Middle frontal gyrus (tissue), 1 donor: ENCODE measurements around the gene BANF2.
"Not testable (repeated sequence)": the region's sequence is repeated elsewhere in the genome, so short reads cannot be mapped to it uniquely, and the experiment has no call there.

ENCODE experiments used
- DNase-seq: peaks from one replicate; pipeline ENCODE4 v3.0.0-alpha.2; 2015; ENCODE audit warnings: low spot score; ENCODE audit errors: extremely low spot score

The BANF2 gene

DNA sequence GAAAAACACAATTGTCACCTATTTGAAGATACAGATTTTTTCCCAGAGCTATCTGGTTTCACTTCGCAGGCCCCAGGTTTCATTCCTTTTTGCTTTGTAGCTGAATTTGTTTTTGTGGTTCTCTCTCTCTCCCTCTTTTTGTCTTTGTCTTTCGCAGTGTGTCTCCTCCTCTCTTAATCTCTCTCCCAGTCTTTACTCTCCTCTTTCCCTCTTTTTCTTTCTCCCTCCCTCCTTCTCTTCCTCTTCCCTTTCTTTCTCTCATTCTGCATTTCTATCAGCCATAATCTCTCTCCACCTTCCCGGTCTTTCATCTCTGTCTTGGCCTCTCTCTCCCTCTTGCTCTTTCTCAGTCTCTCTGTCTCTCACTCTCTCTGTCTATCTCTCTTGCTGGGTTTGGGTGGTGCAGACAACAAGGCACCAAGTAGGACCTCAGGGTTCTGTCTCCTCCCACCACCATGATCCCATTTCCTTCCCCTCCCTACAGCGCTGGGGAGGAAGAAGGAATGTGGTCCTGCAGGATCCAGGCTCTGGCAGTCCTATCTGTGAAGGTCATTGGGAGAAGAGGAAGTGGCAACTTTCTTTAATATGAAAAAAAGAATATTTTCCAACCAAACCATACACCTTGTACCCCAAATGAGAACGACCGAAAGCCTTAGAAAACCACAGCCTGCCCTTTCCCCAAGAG, 63.2 kb downstream of the BANF2 start:
- no peak for DNase-seq

DNA sequence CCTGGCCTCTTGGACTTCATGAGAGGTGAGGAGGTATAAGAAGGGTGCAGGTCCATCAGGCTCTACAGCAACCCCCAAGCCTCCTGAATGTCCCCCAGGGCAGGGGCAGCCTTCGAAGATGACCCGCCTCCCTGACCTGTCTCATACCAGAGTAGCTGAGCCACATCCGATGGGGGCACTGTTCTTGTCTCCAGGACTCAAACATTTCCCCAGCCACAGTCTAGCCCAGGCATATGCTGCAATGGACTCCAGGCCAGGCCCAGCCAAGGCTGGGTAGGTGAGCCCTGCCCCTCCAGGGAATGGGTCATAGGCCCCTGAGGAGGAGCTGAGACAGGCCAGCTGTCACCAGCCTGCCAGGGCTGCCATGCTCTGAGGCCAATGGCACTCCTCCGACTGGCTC, 65.3 kb downstream of the BANF2 start:
- DNase-seq = no peak

DNA sequence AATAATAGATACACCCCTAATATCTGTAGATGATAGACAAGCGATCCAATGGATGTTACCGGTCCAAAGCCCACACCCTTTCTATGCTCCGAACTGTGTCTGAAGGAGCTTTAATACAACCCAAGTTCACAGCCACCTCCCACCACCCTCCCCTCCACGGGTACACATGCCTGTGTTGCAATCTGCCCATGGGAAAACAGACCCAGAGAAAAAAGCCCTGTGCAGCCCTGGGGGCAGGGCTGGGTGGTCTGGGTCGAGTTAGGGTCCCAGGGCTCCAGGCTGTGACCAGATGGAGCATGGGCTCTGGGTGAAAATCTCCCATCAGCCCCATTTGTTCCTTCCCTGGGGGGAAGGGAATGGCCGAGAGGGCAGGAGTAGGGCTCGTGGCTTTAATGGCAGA, 65.8 kb downstream of the BANF2 start:
- DNase-seq = no peak

DNA sequence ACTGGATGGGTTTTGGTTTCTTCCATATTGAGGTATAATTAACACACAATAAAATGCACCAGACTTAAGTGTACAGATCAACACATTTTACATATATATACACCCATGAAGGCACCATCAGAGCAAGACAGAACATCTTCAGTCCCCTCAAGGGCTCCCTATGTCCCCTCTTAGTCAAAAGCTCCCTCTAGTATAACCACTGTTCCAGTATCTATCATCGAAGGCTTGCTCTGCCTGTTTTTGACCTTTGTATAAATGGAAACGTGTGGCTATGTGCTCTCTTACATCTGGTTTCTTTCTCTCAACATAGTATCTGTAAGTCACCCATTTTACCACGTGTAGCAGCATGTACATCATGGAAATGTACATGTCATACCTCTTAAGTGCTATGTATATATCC, 66.5 kb downstream of the BANF2 start:
- no peak for DNase-seq

DNA sequence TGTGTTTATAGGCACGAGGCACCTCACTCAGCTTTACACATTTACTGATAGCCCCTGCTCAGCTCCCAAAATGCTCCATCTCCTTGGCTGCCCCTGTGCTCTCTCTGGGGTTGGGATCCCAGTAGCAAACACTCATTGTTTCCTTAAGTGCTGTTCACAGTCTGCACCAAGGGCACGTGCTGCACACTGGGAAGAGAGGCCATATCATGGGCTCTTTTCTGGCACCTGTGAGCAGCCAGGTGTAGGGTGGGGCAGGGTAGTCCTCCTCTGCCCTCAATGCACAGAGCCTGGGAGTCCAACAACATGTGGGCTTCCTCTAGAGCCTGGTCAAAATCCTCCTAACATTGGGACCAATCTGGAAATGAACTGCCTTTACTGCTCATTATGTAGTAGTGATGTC, 67.9 kb downstream of the BANF2 start:
- DNase-seq = no peak

DNA sequence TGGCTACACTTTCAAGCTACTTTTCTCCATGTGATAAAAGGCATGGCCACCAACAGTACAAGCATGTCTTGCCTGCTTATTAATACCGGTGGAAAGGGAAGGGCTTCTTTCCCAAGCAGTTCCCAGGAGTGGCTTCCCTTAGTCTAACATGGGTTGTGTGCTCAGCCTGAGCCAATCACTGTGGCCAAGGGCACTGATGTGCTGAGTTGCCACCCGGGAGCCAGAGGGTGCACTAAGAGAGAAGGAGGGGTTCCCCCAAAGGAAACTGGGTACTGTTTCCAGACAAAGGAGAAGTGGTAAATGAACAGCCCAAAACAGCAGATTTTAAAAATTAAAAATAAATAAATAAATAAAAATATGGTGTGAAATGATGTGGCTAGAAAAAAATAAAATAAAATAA, 68.5 kb downstream of the BANF2 start:
- DNase-seq = no peak

DNA sequence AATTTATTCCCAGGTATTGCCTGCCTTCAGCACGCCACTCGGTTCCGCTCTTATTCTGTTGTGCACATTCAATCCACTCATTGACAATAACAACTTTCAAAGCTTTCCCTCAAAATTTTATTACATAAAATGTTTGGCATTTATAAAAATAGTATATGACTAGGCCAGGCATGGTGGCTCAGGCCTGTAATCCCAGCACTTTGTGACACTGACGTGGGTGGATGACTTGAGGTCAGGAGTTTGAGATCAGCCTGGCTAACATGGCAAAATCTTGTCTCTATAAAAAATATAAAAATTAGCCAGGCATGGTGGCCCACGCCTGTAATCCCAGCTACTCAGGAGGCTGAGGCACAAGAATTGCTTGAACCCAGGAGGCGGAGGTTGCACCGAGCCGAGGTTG, 70.0 kb downstream of the BANF2 start:
- not testable (repeated sequence) for DNase-seq

DNA sequence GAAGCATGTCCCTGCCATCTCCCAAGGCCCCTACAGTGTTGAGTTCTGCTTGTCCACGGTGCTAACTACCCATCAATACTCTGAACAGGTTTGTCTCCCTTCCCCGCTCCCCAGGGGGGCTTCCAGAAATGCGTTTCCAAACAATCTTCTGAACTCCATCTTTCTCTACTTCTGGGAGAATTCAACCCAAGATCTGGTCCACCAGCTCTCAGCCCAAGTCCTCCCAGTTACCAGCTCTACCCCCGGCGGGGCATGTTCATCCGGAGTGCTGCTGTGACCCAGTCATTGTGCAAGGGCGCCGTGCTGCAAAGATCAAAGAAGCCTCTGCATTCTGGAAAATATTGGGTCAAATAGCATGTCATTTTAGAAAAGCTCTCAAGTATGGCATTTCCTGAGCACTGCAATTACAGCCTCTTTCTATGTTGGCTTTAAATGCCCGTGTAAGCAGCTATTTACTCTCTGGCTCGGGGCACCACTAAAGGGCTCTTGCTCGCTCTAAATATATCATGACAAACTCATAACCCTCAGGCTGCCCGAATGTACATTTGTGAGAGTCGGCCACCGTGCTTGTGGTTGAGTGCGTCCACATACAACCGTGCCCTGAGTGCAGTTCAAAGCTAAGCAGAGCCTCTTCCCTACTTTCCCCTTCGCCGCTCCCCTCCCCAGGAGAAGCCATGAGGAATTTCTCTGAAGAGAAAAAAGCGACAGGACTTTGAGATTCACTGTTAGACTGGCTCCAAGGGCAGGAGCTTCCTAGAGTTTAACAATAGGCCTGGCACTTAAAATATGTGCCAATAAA, 71.6 kb downstream of the BANF2 start:
- no peak for DNase-seq

DNA sequence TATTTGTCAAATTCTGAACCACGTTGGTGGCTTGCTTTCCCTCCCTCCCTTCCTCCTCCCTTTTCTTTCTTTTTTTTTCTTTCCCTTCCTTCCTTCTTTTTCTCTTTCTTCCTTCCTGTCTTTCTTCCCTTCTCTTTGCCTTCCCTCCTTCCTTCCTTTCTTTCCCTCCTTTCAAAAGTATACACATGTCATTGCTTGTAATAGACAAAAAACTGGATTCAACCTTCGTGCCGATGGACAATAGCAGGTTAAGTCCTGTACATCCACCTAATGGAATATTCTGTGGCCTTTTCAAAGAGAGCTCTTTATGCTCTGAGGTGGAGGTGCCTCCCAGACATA, 72.2 kb downstream of the BANF2 start:
- no peak for DNase-seq

DNA sequence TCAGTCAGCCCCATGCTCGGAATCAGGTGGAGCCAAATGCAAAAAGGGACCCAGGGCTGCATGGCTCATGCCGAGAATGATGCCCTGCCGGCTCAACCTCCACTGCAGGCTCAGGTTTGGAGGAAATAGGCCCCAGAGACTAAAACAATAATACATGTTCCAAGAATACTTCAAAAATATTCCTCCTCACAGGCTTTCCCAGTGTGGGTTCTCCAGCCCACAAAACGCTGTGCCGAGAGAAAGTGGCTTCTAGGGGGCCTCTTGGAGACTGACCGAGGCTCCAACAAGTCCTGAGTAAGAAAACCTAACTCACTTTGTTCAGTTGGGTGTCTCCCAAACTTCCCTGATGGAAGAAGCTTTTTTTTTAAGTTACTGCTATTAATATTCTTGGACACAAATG, 73.9 kb downstream of the BANF2 start:
- no peak for DNase-seq

DNA sequence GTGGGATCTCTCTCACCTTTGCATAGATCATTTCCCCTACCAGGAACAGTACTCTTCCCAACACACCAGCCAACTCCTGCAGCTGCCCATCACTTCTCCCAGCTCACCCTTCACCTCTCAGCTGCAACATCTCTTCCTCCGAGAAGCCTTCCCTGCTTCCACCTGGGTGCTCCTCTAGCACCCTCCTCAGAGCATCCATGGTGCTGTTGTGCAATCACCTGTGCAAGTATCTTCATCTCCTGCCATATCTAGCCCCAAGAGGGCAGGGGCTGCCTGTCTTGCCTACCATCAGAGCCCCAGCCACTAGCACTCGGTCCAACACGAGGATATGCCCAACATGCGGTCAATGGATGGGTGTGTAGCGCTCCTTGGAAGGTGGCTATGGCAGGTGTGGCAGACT, 75.8 kb downstream of the BANF2 start:
- DNase-seq = no peak

DNA sequence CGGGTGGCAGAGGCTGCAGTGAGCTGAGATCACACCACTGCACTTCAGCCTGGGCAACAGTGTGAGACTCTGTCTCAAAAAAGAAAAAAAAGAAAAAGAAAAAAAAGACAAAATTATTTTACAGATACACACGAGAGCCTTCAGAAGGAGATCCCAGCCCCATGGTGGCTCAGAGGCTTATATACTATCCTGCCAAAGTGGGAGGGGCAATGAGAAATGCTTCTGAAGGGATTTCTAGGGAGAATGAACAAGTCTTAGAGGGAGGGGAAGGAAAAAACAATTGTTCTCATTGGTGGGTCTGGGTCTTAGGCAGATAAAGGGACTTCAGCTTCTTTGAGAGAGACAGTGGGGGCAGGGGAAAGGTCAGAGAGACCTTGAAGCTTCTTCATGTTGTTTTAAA, 76.8 kb downstream of the BANF2 start:
- no peak for DNase-seq

DNA sequence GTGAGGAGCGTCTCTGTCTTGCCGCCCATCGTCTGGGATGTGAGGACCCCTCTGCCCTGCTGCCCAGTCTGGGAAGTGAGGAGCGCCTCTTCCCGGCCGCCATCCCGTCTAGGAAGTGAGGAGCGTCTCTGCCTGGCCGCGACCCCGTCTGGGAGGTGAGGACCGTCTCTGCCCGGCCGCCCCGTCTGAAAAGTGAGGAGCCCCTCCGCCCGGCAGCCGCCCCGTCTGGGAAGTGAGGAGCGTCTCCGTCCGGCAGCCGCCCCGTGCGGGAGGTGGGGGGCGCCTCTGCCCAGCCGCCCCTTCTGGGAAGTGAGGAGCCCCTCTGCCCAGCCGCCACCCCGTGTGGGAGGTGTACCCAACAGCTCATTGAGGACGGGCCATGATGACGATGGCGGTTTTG, 79.2 kb downstream of the BANF2 start:
- DNase-seq = not testable (repeated sequence)

DNA sequence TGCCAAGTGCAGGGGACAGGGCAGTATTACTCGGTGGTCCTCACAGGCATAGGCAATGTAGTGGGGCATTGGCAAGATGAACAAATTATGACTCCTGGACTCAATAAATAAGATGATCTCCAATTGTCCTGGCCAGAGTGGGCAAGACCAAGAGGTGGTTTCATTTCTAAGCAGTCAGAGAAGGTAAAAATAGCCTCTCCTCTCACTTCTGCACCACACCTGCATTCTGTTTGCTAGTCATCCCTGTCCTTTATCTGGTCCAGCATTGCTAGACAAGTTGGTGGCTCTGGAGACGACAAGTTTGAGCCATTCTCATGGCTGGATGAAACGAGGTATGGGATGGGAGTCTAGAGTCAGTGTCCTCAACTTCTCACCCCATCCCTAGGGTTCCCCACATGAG, 83.0 kb downstream of the BANF2 start:
- no peak for DNase-seq

DNA sequence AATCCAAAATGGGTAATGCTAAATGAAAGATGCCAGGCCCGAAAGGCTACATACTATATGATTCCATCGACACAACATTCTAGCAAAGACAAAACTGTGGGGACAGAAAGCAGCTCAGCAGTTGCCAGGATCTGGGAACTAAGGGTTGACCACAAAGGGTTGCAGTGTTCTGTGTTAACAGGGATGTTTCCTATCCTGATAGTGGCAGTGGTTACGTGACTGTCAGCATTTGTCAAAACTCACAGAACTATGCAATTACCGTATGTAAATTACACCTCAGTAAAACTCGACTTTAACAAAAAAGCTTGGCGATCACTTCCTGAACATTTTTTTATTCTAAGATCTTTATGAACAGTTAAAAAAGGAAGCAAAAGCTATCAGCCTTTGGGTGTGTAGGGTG, 83.9 kb downstream of the BANF2 start:
- no peak for DNase-seq

DNA sequence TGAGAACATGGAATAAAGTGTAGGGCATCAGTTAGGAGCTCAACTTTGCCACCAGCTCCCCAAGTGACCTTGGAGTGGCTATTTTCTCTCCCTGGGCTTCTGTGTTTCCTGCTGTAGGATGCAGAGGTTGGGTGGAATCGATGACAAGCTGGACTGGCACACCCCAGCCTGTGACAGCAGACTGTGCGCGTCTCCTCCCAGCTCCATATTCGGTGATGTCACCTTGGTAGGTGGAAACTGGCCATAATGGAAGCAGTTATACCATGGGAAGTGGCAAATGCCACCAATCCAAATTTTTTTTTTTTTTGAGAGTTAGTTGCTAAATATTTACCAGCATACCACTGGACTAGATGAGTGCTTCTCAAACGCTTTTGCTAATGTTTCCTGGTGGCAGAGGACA, 85.2 kb downstream of the BANF2 start:
- DNase-seq = no peak
